Dendritic cell treated with granulocyte-macrophage colony-stimulating factor and Interleukin-4, amounts not matched to agents 40 ng/mL and 50 ng/mL, for 4 days (primary cell): ENCODE measurements around the gene HSPA1A.
A peak's percentile ranks its signal among the peaks of the same experiment; 100 is the strongest.

Source experiments
- H3K27ac Mint-ChIP-seq: one replicate; pipeline ENCODE4 v1.8.0; 2022; ENCODE audit warnings: mild to moderate bottlenecking, mixed read lengths
- H3K27me3 Mint-ChIP-seq: one replicate; pipeline ENCODE4 v1.8.0; 2022; ENCODE audit warnings: mild to moderate bottlenecking, mixed read lengths
- H3K36me3 Mint-ChIP-seq: one replicate; pipeline ENCODE4 v1.8.0; 2022; ENCODE audit warnings: low read depth, mixed read lengths
- H3K4me1 Mint-ChIP-seq: one replicate; pipeline ENCODE4 v1.8.0; 2022; ENCODE audit warnings: low read depth, mixed read lengths
- H3K4me3 Mint-ChIP-seq: one replicate; pipeline ENCODE4 v1.8.0; 2022; ENCODE audit warnings: mild to moderate bottlenecking, moderate library complexity, mixed read lengths
- H3K9me3 Mint-ChIP-seq: one replicate; pipeline ENCODE4 v1.8.0; 2022; ENCODE audit warnings: mixed read lengths
- intact Hi-C: fragments of 100-400 bp; cut with micrococcal nuclease; formaldehyde crosslinking; loops from one replicate; pipeline ENCODE4 v1.15.0; 2022

HSPA1A gene

GRCh38 chr6:31776989-31777666 is 38.2 kb upstream of the HSPA1A start, which contains the start of gene VWA7:
Gene VWA7, minus strand, starts transcription at chr6:31777328. Its CDS starts 549 bp downstream, at chr6:31776779.
- Mint-ChIP-seq H3K27me3 (peaks cover 4% of the 10 kb centered on the region), H3K36me3 (peaks cover 42% of the 10 kb centered on the region), H3K4me1 (peaks cover 45% of the 10 kb centered on the region), H3K9me3 (no peaks in the 10 kb centered on the region), H3K27ac (peak within 1 kb of the TSS; percentile 50), H3K4me3 (peak within 1 kb of the TSS; percentile 0)
- intact Hi-C loops = no loop called here

- no peak overlapping the region for H3K4me3 Mint-ChIP-seq
- H3K9me3 Mint-ChIP-seq = no peaks in the 10 kb centered on the region
- H3K27me3 Mint-ChIP-seq = peaks cover 4% of the 10 kb centered on the region
- peaks cover 48% of the 10 kb centered on the region for H3K36me3 Mint-ChIP-seq
- intact Hi-C loops = no loop called here
- H3K27ac Mint-ChIP-seq = peak overlapping the region; percentile 50
- peaks cover 43% of the 10 kb centered on the region for H3K4me1 Mint-ChIP-seq
These were observed 37.7 kb upstream of the HSPA1A start for GRCh38 chr6:31777667-31778050.

DNA sequence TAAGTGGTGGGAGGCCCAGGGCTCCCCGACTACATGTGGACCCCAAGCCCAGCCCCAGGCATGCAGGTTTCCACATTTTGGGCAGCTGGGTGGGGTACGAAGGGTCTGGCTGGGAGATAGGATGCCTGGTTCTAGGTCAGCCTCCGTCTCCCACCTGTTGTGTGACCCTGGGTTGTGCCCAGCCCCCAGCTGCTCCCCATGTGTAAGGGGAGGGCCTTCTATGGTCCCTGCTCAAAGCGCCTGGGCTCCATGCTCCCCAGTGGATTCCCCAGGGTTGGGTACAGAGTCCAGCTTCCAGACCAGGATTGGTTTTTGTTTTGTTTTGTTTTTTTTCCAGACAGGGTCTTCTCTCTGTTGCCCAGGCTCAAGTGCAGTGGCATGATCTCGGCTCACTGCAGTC is 37.1 kb upstream of the HSPA1A start:
- no peak overlapping the region for H3K4me3 Mint-ChIP-seq
- no peaks in the 10 kb centered on the region for H3K9me3 Mint-ChIP-seq
- H3K27ac Mint-ChIP-seq = no peak overlapping the region
- H3K4me1 Mint-ChIP-seq = peaks cover 38% of the 10 kb centered on the region
- peaks cover 4% of the 10 kb centered on the region for H3K27me3 Mint-ChIP-seq
- peaks cover 53% of the 10 kb centered on the region for H3K36me3 Mint-ChIP-seq
- intact Hi-C loops = no loop called here

DNA sequence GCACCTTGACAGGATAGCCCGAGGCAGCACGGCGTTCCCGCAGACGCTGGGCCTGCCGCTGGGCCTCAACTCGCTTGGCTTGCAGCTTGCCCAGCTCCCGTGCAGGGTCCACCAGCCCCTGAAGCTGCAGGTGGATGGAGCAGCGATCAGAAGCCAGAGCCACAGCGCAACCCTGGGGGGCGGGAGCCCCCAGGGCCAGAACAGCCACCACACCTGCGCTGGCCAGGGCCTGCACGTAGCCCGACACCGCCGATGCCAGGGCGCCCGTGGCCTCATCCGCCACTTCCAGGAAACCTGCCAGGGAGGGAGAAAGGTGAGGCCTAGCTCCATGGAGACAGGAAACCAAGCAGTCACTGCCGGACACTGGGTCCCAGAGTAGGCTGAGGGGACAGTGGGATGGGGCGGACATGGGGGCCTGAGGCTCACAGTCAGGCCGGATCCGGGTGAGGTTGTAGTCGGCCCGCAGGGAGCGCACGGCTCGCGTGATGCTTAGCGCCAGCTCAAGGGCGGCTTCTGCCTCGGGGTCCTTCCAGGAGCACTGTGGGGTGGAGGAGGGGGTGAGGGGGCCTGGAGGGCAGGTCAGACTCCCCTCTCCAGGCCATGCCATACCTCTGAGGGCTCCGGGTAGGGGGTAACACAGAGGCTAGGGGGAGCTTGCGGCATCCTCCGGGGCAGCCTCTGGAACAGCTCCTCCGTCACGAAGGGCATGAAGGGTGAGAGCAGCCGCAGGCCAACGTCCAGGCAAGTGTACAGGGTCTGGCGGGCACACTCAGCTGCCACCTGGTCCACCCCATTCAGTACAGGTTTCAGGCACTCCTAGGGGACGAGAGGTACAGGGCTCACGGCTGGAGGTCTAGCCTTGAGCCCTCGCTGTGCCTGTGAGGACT is 36.1 kb upstream of the HSPA1A start:
- Mint-ChIP-seq H3K4me1 (peaks cover 37% of the 10 kb centered on the region), H3K4me3 (no peak overlapping the region)
- intact Hi-C loops = no loop called here

DNA sequence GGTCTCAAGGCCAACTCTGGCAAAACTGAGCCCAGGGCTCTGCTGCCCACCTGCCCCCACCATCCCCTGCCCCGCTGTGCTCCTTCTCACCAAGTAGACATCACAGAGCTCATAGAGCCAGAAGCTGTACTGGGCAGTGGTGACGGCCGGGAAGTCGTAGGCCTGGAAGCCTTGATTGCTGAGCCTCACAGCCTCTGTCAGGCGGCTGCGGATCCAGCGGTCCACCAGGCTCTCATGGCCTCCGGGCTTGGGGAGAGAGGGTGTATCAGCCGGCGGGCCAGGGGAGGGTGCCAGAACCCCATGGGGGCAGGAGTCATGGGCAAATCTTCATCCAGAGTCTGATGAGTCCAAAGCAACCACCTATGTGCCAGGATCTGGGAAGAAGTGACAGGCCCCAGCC is 35.4 kb upstream of the HSPA1A start:
- Mint-ChIP-seq H3K4me3 (no peak overlapping the region), H3K9me3 (no peaks in the 10 kb centered on the region), H3K27me3 (peaks cover 4% of the 10 kb centered on the region), H3K36me3 (peaks cover 69% of the 10 kb centered on the region), H3K4me1 (peaks cover 37% of the 10 kb centered on the region), H3K27ac (no peak overlapping the region)
- intact Hi-C loops = no loop called here

More for the DNA sequence above, 36.1 kb upstream of the HSPA1A start:
- H3K9me3 Mint-ChIP-seq = no peaks in the 10 kb centered on the region
- H3K27ac Mint-ChIP-seq = no peak overlapping the region
- peaks cover 4% of the 10 kb centered on the region for H3K27me3 Mint-ChIP-seq
- peaks cover 63% of the 10 kb centered on the region for H3K36me3 Mint-ChIP-seq

GRCh38 chr6:31780507-31781243 is 34.7 kb upstream of the HSPA1A start:
- Mint-ChIP-seq H3K4me3 (no peak overlapping the region), H3K9me3 (no peaks in the 10 kb centered on the region), H3K27me3 (peaks cover 4% of the 10 kb centered on the region), H3K36me3 (peaks cover 77% of the 10 kb centered on the region), H3K27ac (no peak overlapping the region), H3K4me1 (peaks cover 29% of the 10 kb centered on the region)
- intact Hi-C loops = no loop called here

DNA sequence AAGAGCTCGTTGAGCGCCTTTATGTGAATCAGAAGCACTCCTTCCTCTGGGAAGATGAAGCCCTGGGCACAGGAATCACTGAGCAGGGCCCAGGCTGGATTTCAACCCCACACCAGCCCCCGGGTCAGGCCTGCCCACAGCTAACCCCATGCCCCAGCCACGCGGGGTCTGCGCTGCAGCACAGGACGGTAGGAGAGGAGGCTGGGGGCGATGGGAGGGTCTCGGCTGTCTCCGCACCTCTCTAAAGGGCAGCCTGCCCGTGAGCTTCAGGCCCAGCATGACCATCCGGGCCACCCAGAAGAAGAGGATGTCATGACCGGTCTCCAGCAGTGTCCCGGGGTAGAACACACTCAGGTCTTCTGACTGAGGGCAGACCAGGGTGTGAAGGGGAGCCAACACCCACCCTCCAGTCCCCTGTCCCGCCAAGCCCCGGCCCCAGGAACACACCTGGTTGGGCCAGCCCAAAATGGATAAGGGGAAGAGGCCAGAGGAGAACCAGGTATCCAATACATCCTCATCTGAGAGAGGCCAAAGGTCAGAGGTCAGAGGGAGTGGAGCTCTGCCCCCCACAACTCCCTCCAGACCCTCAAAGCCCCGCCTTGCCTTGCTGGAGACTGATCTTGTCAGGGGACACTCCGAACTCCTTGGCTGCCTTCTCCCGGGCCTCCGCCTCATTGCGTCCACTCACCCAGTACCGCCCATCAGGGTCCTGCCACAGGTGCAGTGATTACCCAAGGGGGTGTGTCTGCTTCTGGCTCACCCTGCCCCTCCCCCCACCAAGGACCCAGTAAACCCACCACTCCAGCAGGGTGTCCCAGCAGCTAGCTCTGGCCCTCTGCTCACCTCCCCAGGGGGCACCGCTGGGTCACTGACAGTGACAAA is 33.9 kb upstream of the HSPA1A start:
- Mint-ChIP-seq H3K9me3 (no peaks in the 10 kb centered on the region), H3K36me3 (peaks cover 85% of the 10 kb centered on the region), H3K4me3 (no peak overlapping the region), H3K4me1 (peaks cover 21% of the 10 kb centered on the region), H3K27ac (no peak overlapping the region), H3K27me3 (peaks cover 1% of the 10 kb centered on the region)
- intact Hi-C loops = no loop called here

- Mint-ChIP-seq H3K9me3 (no peaks in the 10 kb centered on the region), H3K4me1 (peaks cover 13% of the 10 kb centered on the region), H3K4me3 (no peak overlapping the region), H3K36me3 (peaks cover 93% of the 10 kb centered on the region), H3K27ac (no peak overlapping the region), H3K27me3 (no peaks in the 10 kb centered on the region)
- intact Hi-C loops = no loop called here
These were observed 33.1 kb upstream of the HSPA1A start for GRCh38 chr6:31782126-31782855.

GRCh38 chr6:31784098-31784925 is 31.0 kb upstream of the HSPA1A start:
- H3K9me3 Mint-ChIP-seq = no peaks in the 10 kb centered on the region
- no peak overlapping the region for H3K27ac Mint-ChIP-seq
- peaks cover 4% of the 10 kb centered on the region for H3K4me1 Mint-ChIP-seq
- H3K4me3 Mint-ChIP-seq = no peak overlapping the region
- no peaks in the 10 kb centered on the region for H3K27me3 Mint-ChIP-seq
- H3K36me3 Mint-ChIP-seq = peaks cover 84% of the 10 kb centered on the region
- intact Hi-C loops = no loop called here

- Mint-ChIP-seq H3K36me3 (peaks cover 83% of the 10 kb centered on the region), H3K4me1 (peaks cover 11% of the 10 kb centered on the region), H3K27ac (no peak overlapping the region), H3K27me3 (no peaks in the 10 kb centered on the region), H3K9me3 (no peaks in the 10 kb centered on the region), H3K4me3 (no peak overlapping the region)
- intact Hi-C loops = no loop called here
These were observed 29.9 kb upstream of the HSPA1A start for GRCh38 chr6:31785475-31785874.

DNA sequence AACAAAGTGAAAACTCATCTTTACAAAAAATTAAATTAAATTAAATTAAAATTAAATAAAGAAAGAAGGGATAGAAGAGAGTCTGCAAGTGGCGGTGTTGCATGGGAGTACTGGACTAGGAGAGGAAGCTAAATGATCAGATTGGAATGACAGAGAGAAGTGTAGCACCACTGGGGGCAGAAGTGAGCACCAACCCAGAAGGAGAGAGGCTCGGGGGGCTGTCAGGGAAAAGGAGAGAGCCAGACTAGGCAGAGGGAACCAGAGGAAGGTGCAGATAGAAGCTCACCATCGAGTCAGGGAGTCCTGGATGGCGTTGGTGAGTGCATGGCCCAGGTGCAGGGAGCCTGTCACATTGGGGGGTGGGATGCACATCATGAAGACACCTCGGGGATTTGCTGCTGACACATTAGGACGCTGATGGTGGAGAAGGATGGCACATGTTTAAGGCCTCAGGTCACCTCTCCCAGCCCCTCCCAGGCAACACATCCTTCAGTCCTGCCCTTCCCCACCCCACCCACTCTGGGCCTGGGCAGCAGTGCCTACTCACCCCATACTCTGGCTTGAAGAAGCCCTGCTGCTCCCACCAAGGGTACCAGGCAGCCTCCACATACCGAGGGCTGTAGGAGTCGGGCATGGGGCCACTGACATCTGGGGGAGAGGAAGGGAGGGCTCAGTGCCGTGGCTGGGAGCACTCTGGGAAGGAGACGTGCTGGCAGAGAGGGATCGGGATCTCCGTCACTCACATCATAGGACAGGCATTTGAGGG is 23.8 kb upstream of the HSPA1A start:
- intact Hi-C loops = loop anchor here (5.0 kb wide), 1 partner anchor 41 kb away; no protein-coding TSS in a partner anchor
- peaks cover 56% of the 10 kb centered on the region for H3K4me1 Mint-ChIP-seq
- no peaks in the 10 kb centered on the region for H3K9me3 Mint-ChIP-seq
- H3K27ac Mint-ChIP-seq = peak overlapping the region; percentile 88
- H3K36me3 Mint-ChIP-seq = peaks cover 71% of the 10 kb centered on the region
- no peaks in the 10 kb centered on the region for H3K27me3 Mint-ChIP-seq
- H3K4me3 Mint-ChIP-seq = no peak overlapping the region

- intact Hi-C loops = loop anchor here (5.0 kb wide), 1 partner anchor 40 kb away; no protein-coding TSS in a partner anchor
- H3K9me3 Mint-ChIP-seq = no peaks in the 10 kb centered on the region
- H3K36me3 Mint-ChIP-seq = peaks cover 69% of the 10 kb centered on the region
- H3K4me1 Mint-ChIP-seq = peaks cover 56% of the 10 kb centered on the region
- H3K27ac Mint-ChIP-seq = no peak overlapping the region
- H3K27me3 Mint-ChIP-seq = no peaks in the 10 kb centered on the region
- no peak overlapping the region for H3K4me3 Mint-ChIP-seq
These were observed 23.3 kb upstream of the HSPA1A start for GRCh38 chr6:31792090-31792374.
